ENCODE results near the gene HDHD5.

DNA sequence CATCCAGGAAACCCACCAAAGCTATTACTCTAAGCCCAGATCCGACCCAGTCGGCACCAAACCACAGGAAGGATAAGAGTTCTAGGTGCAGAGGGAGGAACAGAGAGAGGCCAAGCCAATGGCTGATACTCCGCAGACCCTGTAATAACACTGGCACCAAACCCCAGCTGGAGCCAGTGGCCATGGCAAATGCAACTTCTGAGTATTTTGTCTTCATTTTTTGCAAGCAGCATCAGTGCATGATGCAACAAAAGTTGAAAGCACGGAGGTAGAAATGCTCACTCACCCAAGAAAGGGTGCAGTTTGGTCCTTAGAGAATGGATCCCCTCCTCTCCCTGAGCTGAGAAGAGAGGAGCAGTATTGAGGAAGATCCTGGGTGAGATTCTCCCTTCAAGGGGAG lies 40.7 kb downstream of the HDHD5 start:
- TF ChIP-seq, protein P1, sequence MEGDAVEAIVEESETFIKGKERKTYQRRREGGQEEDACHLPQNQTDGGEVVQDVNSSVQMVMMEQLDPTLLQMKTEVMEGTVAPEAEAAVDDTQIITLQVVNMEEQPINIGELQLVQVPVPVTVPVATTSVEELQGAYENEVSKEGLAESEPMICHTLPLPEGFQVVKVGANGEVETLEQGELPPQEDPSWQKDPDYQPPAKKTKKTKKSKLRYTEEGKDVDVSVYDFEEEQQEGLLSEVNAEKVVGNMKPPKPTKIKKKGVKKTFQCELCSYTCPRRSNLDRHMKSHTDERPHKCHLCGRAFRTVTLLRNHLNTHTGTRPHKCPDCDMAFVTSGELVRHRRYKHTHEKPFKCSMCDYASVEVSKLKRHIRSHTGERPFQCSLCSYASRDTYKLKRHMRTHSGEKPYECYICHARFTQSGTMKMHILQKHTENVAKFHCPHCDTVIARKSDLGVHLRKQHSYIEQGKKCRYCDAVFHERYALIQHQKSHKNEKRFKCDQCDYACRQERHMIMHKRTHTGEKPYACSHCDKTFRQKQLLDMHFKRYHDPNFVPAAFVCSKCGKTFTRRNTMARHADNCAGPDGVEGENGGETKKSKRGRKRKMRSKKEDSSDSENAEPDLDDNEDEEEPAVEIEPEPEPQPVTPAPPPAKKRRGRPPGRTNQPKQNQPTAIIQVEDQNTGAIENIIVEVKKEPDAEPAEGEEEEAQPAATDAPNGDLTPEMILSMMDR (IDR thresholded peaks at IDR 0.05), result no peak
- no peak for TF ChIP-seq TCF7L2 (IDR thresholded peaks at IDR 0.05; ENCODE audit: low read depth, low read length)
- no peak for TF ChIP-seq SIN3A (IDR thresholded peaks at IDR 0.05; ENCODE audit: borderline replicate concordance, insufficient read depth, low read depth, low read length)
- TF ChIP-seq POLR2AphosphoS5 (IDR thresholded peaks at IDR 0.05; ENCODE audit: low read depth, low read length), result no peak
- TF ChIP-seq, protein P2, sequence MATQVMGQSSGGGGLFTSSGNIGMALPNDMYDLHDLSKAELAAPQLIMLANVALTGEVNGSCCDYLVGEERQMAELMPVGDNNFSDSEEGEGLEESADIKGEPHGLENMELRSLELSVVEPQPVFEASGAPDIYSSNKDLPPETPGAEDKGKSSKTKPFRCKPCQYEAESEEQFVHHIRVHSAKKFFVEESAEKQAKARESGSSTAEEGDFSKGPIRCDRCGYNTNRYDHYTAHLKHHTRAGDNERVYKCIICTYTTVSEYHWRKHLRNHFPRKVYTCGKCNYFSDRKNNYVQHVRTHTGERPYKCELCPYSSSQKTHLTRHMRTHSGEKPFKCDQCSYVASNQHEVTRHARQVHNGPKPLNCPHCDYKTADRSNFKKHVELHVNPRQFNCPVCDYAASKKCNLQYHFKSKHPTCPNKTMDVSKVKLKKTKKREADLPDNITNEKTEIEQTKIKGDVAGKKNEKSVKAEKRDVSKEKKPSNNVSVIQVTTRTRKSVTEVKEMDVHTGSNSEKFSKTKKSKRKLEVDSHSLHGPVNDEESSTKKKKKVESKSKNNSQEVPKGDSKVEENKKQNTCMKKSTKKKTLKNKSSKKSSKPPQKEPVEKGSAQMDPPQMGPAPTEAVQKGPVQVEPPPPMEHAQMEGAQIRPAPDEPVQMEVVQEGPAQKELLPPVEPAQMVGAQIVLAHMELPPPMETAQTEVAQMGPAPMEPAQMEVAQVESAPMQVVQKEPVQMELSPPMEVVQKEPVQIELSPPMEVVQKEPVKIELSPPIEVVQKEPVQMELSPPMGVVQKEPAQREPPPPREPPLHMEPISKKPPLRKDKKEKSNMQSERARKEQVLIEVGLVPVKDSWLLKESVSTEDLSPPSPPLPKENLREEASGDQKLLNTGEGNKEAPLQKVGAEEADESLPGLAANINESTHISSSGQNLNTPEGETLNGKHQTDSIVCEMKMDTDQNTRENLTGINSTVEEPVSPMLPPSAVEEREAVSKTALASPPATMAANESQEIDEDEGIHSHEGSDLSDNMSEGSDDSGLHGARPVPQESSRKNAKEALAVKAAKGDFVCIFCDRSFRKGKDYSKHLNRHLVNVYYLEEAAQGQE (IDR thresholded peaks at IDR 0.05; ENCODE audit: insufficient read depth in 1 of 2, low read depth in 2 of 2, low read length in 1 of 2), result no peak

Data from Panc1 (cell line).